H1 (cell line): Measurements from ENCODE around the gene RAI14. TPM values are rescaled to one million over a fixed set of nuclear protein-coding genes. Genes with fewer than 3 reads are reported as not detected.

Source experiments
- CTCF ChIA-PET: fragments of 300-600 bp; sonication (Branson Sonifier 250); formaldehyde crosslinking; loops from one replicate; lab custom pipeline; 2021; ENCODE audit not compliant: partially characterized antibody; lab: Charles Lee
- POLR2A ChIA-PET: fragments of 300-600 bp; sonication (Branson Sonifier 250); formaldehyde crosslinking; loops from one replicate; lab custom pipeline; 2021; ENCODE audit warnings: inconsistent platforms; ENCODE audit not compliant: partially characterized antibody; lab: Charles Lee
- DNase-seq, 2 experiments: peaks; one replicate each; pipeline versions ENCODE4 v3.0.0 to v3.0.0-alpha.2; 2010 to 2022; ENCODE audit warnings: low spot score in 2 of 2, low read depth in 1 of 2, mixed read lengths in 1 of 2
- FAIRE-seq: peaks from 2 replicates; lab custom pipeline; 2011; peaks lifted over from hg19 to GRCh38; lab: Jason Lieb, UNC
- H2AFZ ChIP-seq: 2 replicates; pipeline ENCODE4 v1.8.1; 2012; ENCODE audit warnings: low read length, inconsistent platforms
- H2AK5ac ChIP-seq: 2 replicates; pipeline ENCODE4 v1.6.1; 2013; ENCODE audit warnings: low read depth, low read length
- H2BK120ac ChIP-seq: replicated peaks from 2 replicates; pipeline ENCODE3; 2013; ENCODE audit warnings: low read depth, low read length, inconsistent platforms
- H2BK12ac ChIP-seq: 2 replicates; pipeline ENCODE4 v1.6.1; 2013; ENCODE audit warnings: low read depth, low read length
- H2BK15ac ChIP-seq: 2 replicates; pipeline ENCODE4 v1.6.1; 2013; ENCODE audit warnings: low read length
- H2BK20ac ChIP-seq: 2 replicates; pipeline ENCODE4 v1.6.1; 2013; ENCODE audit warnings: low read length
- H2BK5ac ChIP-seq: 2 replicates; pipeline ENCODE4 v1.6.1; 2013; ENCODE audit warnings: low read depth, low read length
- H3K14ac ChIP-seq: 2 replicates; pipeline ENCODE4 v1.6.1; 2013; ENCODE audit warnings: inconsistent platforms; ENCODE audit not compliant: insufficient read length
- H3K18ac ChIP-seq: 2 replicates; pipeline ENCODE4 v1.6.1; 2013; ENCODE audit warnings: low read length; ENCODE audit errors: extremely low read depth
- H3K23ac ChIP-seq: 2 replicates; pipeline ENCODE4 v1.6.1; 2013; ENCODE audit warnings: inconsistent platforms; ENCODE audit not compliant: insufficient read length
- H3K23me2 ChIP-seq: 2 replicates; pipeline ENCODE4 v1.6.1; 2013; ENCODE audit warnings: low read depth, low read length
- H3K27ac ChIP-seq: 2 replicates; pipeline ENCODE4 v1.6.1; 2011; ENCODE audit warnings: low read depth, low read length, inconsistent platforms
- H3K27me3 ChIP-seq, 4 experiments: replicated peaks in 1 of 4; 1 replicate in 1 of 4; 2 replicates in 3 of 4; pipeline versions ENCODE4 v1.6.1 to v1.8.1; 2011 to 2013; ENCODE audit warnings: low read length in 3 of 4, mild to moderate bottlenecking in 3 of 4, inconsistent platforms in 2 of 4, mixed read lengths in 2 of 4, moderate library complexity in 1 of 4; ENCODE audit not compliant: control insufficient read depth in 3 of 4, insufficient read depth in 3 of 4; ENCODE audit errors: extremely low read depth in 1 of 4
- H3K36me3 ChIP-seq, 4 experiments: 2 replicates each; pipeline versions ENCODE4 v1.6.1 to v1.8.1; 2011 to 2013; ENCODE audit warnings: mild to moderate bottlenecking in 4 of 4, low read length in 3 of 4, moderate library complexity in 2 of 4, control low read depth in 1 of 4, inconsistent platforms in 1 of 4; ENCODE audit not compliant: insufficient read depth in 4 of 4, control insufficient read depth in 2 of 4
- H3K4ac ChIP-seq: replicated peaks from 2 replicates; pipeline ENCODE3; 2013; ENCODE audit warnings: low read length, low read depth, mixed read lengths, inconsistent platforms; ENCODE audit not compliant: insufficient read length
- H3K4me1 ChIP-seq, 4 experiments: replicated peaks in 1 of 4; 1 replicate in 1 of 4; 2 replicates in 3 of 4; pipeline versions ENCODE4 v1.6.1 to v1.8.1; 2011 to 2013; ENCODE audit warnings: low read length in 3 of 4, inconsistent platforms in 2 of 4, mixed read lengths in 1 of 4; ENCODE audit not compliant: insufficient read depth in 4 of 4, control insufficient read depth in 3 of 4
- H3K4me2 ChIP-seq, 2 experiments: 2 replicates each; pipeline versions ENCODE4 v1.6.1 to v1.8.1; 2011 to 2013; ENCODE audit warnings: low read depth in 2 of 2, low read length in 2 of 2, control low read depth in 1 of 2, inconsistent platforms in 1 of 2, mild to moderate bottlenecking in 1 of 2; ENCODE audit not compliant: insufficient read depth in 1 of 2
- H3K4me3 ChIP-seq, 4 experiments: fragments of 200-600, 300-600 bp in 1 of 4; sonication (generic), shearing (Covaris generic), sonication (Bioruptor Twin) in 1 of 4; 2 replicates each; pipeline versions ENCODE4 v1.5.1 to v1.8.1; 2011 to 2016; ENCODE audit warnings: low read length in 4 of 4, low read depth in 3 of 4, control low read depth in 2 of 4, inconsistent platforms in 2 of 4, mild to moderate bottlenecking in 2 of 4, mixed read lengths in 1 of 4, moderate library complexity in 1 of 4; ENCODE audit not compliant: insufficient read depth in 2 of 4; ENCODE audit errors: extremely low read depth in 1 of 4
- H3K56ac ChIP-seq: replicated peaks from 2 replicates; pipeline ENCODE3; 2013; ENCODE audit warnings: low read depth, mild to moderate bottlenecking, mixed read lengths, low read length, inconsistent platforms; ENCODE audit not compliant: insufficient read length
- H3K79me1 ChIP-seq: 2 replicates; pipeline ENCODE4 v1.6.1; 2013; ENCODE audit warnings: low read depth, low read length, control low read depth
- H3K79me2 ChIP-seq, 2 experiments: 2 replicates each; pipeline versions ENCODE4 v1.6.1 to v1.8.1; 2012 to 2013; ENCODE audit warnings: low read length in 2 of 2, mild to moderate bottlenecking in 2 of 2, inconsistent platforms in 1 of 2; ENCODE audit not compliant: insufficient read depth in 2 of 2, control insufficient read depth in 1 of 2
- H3K9ac ChIP-seq, 4 experiments: replicated peaks in 1 of 4; 1 replicate in 1 of 4; 2 replicates in 3 of 4; pipeline versions ENCODE4 v1.6.1 to v1.8.1; 2011 to 2013; ENCODE audit warnings: low read depth in 3 of 4, low read length in 3 of 4, control low read depth in 2 of 4, mild to moderate bottlenecking in 2 of 4, moderate library complexity in 2 of 4, inconsistent platforms in 1 of 4; ENCODE audit errors: extremely low read depth in 1 of 4
- H3K9me3 ChIP-seq, 2 experiments: 2 replicates each; pipeline versions ENCODE4 v1.6.1 to v1.8.1; 2012 to 2013; ENCODE audit warnings: mild to moderate bottlenecking in 2 of 2, moderate library complexity in 2 of 2, control low read depth in 1 of 2, inconsistent platforms in 1 of 2, low read depth in 1 of 2, low read length in 1 of 2, mixed read lengths in 1 of 2; ENCODE audit not compliant: insufficient read depth in 2 of 2
- H4K20me1 ChIP-seq, 2 experiments: replicated peaks in 1 of 2; 2 replicates each; pipeline versions ENCODE3 to v1.8.1; 2011 to 2013; ENCODE audit warnings: inconsistent platforms in 2 of 2, low read length in 2 of 2, mild to moderate bottlenecking in 1 of 2; ENCODE audit not compliant: insufficient read depth in 2 of 2, control insufficient read depth in 1 of 2
- H4K5ac ChIP-seq: 2 replicates; pipeline ENCODE4 v1.6.1; 2013; ENCODE audit warnings: low read length, low read depth, mixed read lengths, inconsistent platforms; ENCODE audit not compliant: insufficient read length
- H4K8ac ChIP-seq: 2 replicates; pipeline ENCODE4 v1.8.0; 2013; ENCODE audit warnings: mild to moderate bottlenecking, moderate library complexity, low read length, inconsistent platforms; ENCODE audit not compliant: insufficient read depth; ENCODE audit errors: extremely low read depth
- H4K91ac ChIP-seq: replicated peaks from 2 replicates; pipeline ENCODE3; 2013; ENCODE audit warnings: low read length, mixed read lengths, inconsistent platforms; ENCODE audit not compliant: insufficient read length
- ASH2L ChIP-seq: fragments of 200-600, 300-600 bp; sonication (generic); IDR thresholded peaks from one replicate; pipeline ENCODE4 v1.7.1; 2017; ENCODE audit warnings: low read length
- CHD2 ChIP-seq: IDR thresholded peaks from 2 replicates; pipeline ENCODE4 v1.6.1; 2012; ENCODE audit warnings: low read length, improper control_type of control experiment
- CTCF ChIP-seq, 3 experiments: IDR thresholded peaks; 1 replicate in 2 of 3; 2 replicates in 1 of 3; pipeline versions ENCODE4 v1.5.1 to v1.6.1; 2011; ENCODE audit warnings: low read length in 3 of 3, mild to moderate bottlenecking in 3 of 3, inconsistent platforms in 2 of 3, low read depth in 1 of 3, moderate library complexity in 1 of 3; ENCODE audit not compliant: insufficient read depth in 1 of 3; ENCODE audit errors: control extremely low read depth in 1 of 3
- GABPA ChIP-seq: IDR thresholded peaks from 2 replicates; pipeline ENCODE4 v1.6.1; 2011; ENCODE audit warnings: mild to moderate bottlenecking, low read length, moderate library complexity, borderline replicate concordance; ENCODE audit not compliant: insufficient read depth
- JUN ChIP-seq: IDR thresholded peaks from 2 replicates; pipeline ENCODE4 v1.6.1; 2011; ENCODE audit warnings: low read depth, mild to moderate bottlenecking, improper control_type of control experiment, low read length
- KDM1A ChIP-seq: fragments of 200-600, 300-600 bp; sonication (generic); IDR thresholded peaks from 2 replicates; pipeline ENCODE4 v1.7.1; 2016; ENCODE audit warnings: mild to moderate bottlenecking, low read length, borderline replicate concordance
- RAD21 ChIP-seq, 2 experiments: IDR thresholded peaks in 1 of 2; conservative IDR thresholded peaks in 1 of 2; 2 replicates each; pipeline ENCODE4 v1.6.1; 2011; ENCODE audit warnings: low read depth in 2 of 2, low read length in 2 of 2, improper control_type of control experiment in 1 of 2, inconsistent platforms in 1 of 2, mild to moderate bottlenecking in 1 of 2, moderate library complexity in 1 of 2
- SAP30 ChIP-seq: fragments of 300-600 bp; sonication (generic); IDR thresholded peaks from 2 replicates; pipeline ENCODE4 v1.7.1; 2012; ENCODE audit warnings: low read length, moderate library complexity, mild to moderate bottlenecking, inconsistent platforms; ENCODE audit not compliant: insufficient read depth, insufficient replicate concordance
- SP4 ChIP-seq: IDR thresholded peaks from 2 replicates; pipeline ENCODE4 v1.6.1; 2012; ENCODE audit warnings: low read length, inconsistent platforms
- SRF ChIP-seq: IDR thresholded peaks from 2 replicates; pipeline ENCODE4 v1.6.1; 2011; ENCODE audit warnings: mild to moderate bottlenecking, low read depth, low read length, moderate library complexity
- TAF1 ChIP-seq: IDR thresholded peaks from 2 replicates; pipeline ENCODE4 v1.6.1; 2011; ENCODE audit warnings: mild to moderate bottlenecking, low read depth, low read length
- YY1 ChIP-seq: IDR thresholded peaks from 2 replicates; pipeline ENCODE4 v1.6.1; 2011; ENCODE audit warnings: low read depth, mild to moderate bottlenecking, low read length
- WGBS, 2 experiments: shearing (Covaris generic) in 1 of 2; methylation state at CpG; one replicate each; pipeline versions ENCODE4 v1.1.6 to v1.1.7; 2013 to 2015; ENCODE audit warnings: low lambda C conversion rate in 2 of 2, mixed read lengths in 2 of 2, inconsistent platforms in 1 of 2, low coverage in 1 of 2, missing lambda C conversion rate in 1 of 2; ENCODE audit not compliant: insufficient replicate concordance in 2 of 2, insufficient coverage in 1 of 2, insufficient read length in 1 of 2; ENCODE audit errors: extremely low coverage in 1 of 2, missing lambda C conversion rate in 1 of 2; 5-methylcytosine and 5-hydroxymethylcytosine counted together
- polyA plus RNA-seq, 7 experiments: library from polyadenylated mRNA; depleted of rRNA in 3 of 7; stranded (reverse) in 5 of 7; unstranded in 2 of 7; fragments of >200 nt in 5 of 7; fragments of 200-250 nt in 2 of 7; gene quantifications; 1 replicate in 5 of 7; 2 replicates in 1 of 7; 4 replicates in 1 of 7; pipeline versions ENCODE4 v1.2.1 to v1.2.3, GENCODE V29; 2011 to 2013; ENCODE audit warnings: missing spikeins in 2 of 7, mixed read lengths in 2 of 7
- total RNA-seq: library from RNA; stranded (reverse); fragmentation: NEBNext Ultra II Directional; extraction: Animal tissue kit (Norgen Biotek cat#: 25700); gene quantifications from 2 replicates; pipeline ENCODE4 v1.2.1, GENCODE V29; 2021

Gene RAI14
- total and polyA plus RNA-seq, 2 of the 8 experiments (the other 6 are each of a cell fraction or from before 2014, with no cell fraction given): 48.4 to 210 TPM

GRCh38 chr5:34706084-34706483 lies 50.0 kb downstream of the RAI14 start:
- H2BK120ac ChIP-seq: no peak overlapping the region
- no peak overlapping the region for H4K8ac ChIP-seq
- no peaks in the 10 kb centered on the region; the same call in 1 of the 2 replicates for H3K79me1 ChIP-seq
- H3K23ac ChIP-seq: no peak overlapping the region
- H2BK5ac ChIP-seq: no peak overlapping the region
- H2BK20ac ChIP-seq: no peak overlapping the region
- no peak overlapping the region for H3K9ac ChIP-seq
- FAIRE-seq (no peak), DNase-seq (no peak)
- H4K20me1 ChIP-seq: peaks cover 0 to 1% of the 10 kb centered on the region in 2 experiments
- H4K91ac ChIP-seq: no peak overlapping the region
- no peak overlapping the region for H3K56ac ChIP-seq
- H4K5ac ChIP-seq: no peak overlapping the region
- H2BK12ac ChIP-seq: no peak overlapping the region
- no peak overlapping the region for H2AK5ac ChIP-seq
- peaks cover 0 to 23% (median 5%) of the 10 kb centered on the region in 4 experiments; a peak in 4 of 7 replicates for H3K4me1 ChIP-seq
- H3K4ac ChIP-seq: no peak overlapping the region
- H3K27me3 ChIP-seq: no peaks in the 10 kb centered on the region
- WGBS, 2 experiments: 52% methylated on average over 1 of the region's 1 CpG; no CpG with 5 or more reads in 1 of the 2 experiments
- H3K79me2 ChIP-seq: peaks cover 6 to 86% of the 10 kb centered on the region in 2 experiments
- no peak overlapping the region for H3K4me3 ChIP-seq
- no peak overlapping the region for H3K4me2 ChIP-seq
- H3K14ac ChIP-seq: no peak overlapping the region
- H3K27ac ChIP-seq: no peak overlapping the region
- H3K9me3 ChIP-seq: no peaks in the 10 kb centered on the region
- peaks cover 0 to 11% (median 5%) of the 10 kb centered on the region in 4 experiments; a peak in 3 of 8 replicates for H3K36me3 ChIP-seq
- no peak overlapping the region for H2BK15ac ChIP-seq
- ChIA-PET CTCF (no interaction called here), POLR2A (interaction anchor here (3.3 kb wide), 1 partner anchor 12 kb away, joined by 13 read pairs; no protein-coding TSS in a partner anchor)
- H3K23me2 ChIP-seq: no peaks in the 10 kb centered on the region
- H2AFZ ChIP-seq: no peak overlapping the region
- H3K18ac ChIP-seq: no peak overlapping the region
- TF ChIP-seq SAP30 (no peak), KDM1A (no peak), CTCF (IDR thresholded peaks at IDR 0.05; ENCODE audit: control extremely low read depth in 1 of 3, insufficient read depth in 1 of 3, low read depth in 1 of 3, low read length in 3 of 3) (no peak), RAD21 (IDR thresholded peaks at IDR 0.05 in 1 of 2, conservative IDR thresholded peaks at IDR 0.05 in 1 of 2; ENCODE audit: low read depth in 2 of 2, low read length in 2 of 2) (no peak), JUN (no peak), SRF (no peak), CHD2 (no peak), TAF1 (no peak), SP4 (no peak), GABPA (no peak), YY1 (no peak), ASH2L (no peak)
